K562 (cell line): ENCODE data around the gene AMELX.

ENCODE experiments used
- BMI1 ChIP-seq: fragments of 150-350 bp; IDR thresholded peaks from 2 replicates; pipeline ENCODE4 v1.6.1; 2014; ENCODE audit warnings: low read length
- NR2F6 ChIP-seq: fragments of 450-650 bp; formaldehyde crosslinking; IDR thresholded peaks from 2 replicates; pipeline ENCODE4 v1.4.0; 2020; ENCODE audit warnings: mild to moderate bottlenecking
- ZFP1 ChIP-seq: fragments of 450-650 bp; formaldehyde crosslinking; IDR thresholded peaks from 2 replicates; pipeline ENCODE4 v1.4.0; 2020; ENCODE audit warnings: mild to moderate bottlenecking, mixed read lengths

- TF ChIP-seq BMI1: no peak
- TF ChIP-seq ZFP1 (CRISPR knock-in tag): no peak
- no peak for TF ChIP-seq NR2F6 (CRISPR knock-in tag)
Observed at GRCh38 chrX:11336201-11336600, 43.0 kb downstream of the AMELX start.
